DMS153 treated with DMSO at 0.1 percent for 48 hours (cell line): ENCODE results near the gene SPATS2.

Source experiments
- DNase-seq: peaks from one replicate; lab custom pipeline; 2025; ENCODE audit not compliant: unreplicated experiment; lab: John Stamatoyannopoulos, UW

SPATS2 gene

DNA sequence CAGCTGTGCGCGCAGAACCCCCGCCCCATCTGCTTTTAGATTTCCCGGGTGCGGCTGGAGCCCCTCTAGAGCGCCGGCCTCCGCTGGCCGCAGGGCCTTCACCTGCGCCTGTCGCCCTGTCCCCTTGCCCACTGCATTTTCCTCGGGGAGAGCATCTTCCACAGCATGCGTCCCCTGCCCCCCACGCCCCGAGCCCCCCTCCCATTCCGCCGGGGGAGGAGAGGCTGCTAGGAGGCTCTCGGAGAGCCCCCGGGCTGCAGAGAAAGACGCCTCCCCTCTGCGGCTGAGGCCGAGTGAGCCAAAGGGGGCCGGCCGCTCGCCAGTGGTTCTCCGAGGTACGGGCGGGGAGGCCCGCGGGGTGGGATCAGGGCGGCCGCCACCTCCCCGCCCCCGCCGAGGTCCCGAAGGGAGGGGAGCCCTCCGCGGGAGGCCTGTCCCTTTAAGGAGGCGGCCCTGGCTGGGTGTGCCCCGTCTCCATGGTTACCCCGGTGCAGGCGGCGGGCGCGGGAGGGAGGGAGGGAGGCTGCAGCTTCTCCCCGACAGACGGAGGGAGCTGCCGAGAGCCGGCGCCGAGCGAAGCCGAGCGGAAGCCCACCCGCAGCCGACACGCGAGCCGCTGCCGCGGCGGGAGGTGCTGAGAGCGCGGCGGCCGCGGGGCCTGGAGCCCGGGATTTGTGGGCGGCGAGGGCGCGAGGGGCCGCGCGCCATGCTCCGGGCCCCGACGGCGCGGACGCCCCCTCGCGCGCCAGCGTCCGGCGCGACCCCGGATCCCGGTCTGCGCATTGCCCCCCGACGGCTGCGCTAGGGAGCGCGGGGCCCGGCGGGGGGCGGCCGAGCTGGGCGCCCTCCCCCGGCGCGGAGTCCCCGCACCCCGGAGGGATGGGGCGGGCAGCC lies 171.5 kb downstream of the SPATS2 start, which contains the start of gene KCNH3:
Gene KCNH3 (plus strand): TSS at position 521 of the 894 bp plus-strand sequence. CDS start 387 bp downstream, outside the sequence.
- peak; percentile 9 for DNase-seq

DNA sequence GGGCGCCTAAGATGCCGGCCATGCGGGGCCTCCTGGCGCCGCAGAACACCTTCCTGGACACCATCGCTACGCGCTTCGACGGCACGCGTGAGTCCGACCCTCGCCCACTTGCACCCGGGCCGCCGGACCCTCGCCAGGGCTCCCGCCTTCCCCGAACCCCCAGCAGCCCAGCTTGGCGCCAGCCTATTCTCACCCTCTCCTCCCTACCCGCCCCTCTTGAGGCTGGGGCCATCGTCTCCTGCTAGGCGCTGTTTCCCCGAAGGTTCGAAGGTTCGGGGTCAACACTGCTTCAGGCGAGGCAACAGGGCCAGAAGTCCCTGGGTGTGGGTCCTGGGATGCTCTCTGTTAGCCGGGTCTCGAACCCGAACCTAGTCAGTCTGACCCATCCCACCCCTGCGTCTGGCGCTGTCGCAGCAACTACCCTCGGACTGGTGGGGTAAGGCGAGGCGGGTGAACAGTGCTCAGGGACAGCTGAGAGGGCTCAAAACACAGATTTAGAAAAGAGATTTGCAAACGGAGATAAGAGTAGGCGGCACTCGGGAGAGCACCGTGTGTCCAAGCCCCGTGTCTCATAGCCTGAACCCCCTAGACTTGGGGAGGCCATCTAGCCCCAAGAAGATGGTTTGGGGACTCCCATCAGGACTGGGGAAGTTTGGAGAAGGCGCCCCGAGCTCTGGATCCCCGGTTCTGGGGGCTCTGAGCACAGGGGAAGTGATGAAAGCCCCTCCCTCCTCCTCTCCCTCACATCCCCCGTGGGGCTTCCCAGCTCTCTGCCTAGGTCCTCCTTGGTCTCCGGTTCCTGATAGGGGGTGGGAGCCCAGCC lies 172.4 kb downstream of the SPATS2 start:
- DNase-seq, result no peak

DNA sequence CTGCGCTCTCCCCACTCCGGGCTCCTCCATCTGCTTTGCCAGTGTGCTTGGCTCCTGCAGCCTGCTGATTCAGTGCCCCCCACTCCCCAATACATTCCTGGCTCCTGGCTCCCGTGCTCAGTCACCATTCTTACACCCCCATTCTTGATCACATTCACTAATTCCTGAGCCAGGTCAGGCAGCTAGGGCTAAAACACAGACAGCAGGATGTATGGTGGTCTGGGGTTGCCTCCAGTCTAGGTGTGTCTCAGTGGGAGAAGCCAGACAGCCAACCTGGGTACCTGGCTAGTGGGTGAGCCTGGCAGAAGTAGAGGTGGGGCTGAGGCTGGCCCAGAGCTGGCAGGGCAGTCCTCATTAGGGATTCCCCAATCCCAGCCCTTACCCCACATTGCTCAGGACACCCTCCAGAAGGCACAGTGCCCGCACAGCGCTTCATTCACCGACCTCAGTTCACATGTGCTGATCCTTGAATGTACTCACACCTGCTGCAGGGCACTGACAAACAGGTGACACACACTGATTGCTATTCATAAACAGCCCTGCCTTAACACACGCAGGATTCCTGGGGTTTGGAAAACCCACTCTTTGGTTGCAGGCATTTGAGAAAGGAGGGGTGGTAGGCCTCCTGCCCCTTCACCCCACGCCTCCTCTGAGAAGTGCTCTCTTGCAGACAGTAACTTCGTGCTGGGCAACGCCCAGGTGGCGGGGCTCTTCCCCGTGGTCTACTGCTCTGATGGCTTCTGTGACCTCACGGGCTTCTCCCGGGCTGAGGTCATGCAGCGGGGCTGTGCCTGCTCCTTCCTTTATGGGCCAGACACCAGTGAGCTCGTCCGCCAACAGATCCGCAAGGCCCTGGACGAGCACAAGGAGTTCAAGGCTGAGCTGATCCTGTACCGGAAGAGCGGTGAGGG lies 173.2 kb downstream of the SPATS2 start:
- DNase-seq, result no peak

DNA sequence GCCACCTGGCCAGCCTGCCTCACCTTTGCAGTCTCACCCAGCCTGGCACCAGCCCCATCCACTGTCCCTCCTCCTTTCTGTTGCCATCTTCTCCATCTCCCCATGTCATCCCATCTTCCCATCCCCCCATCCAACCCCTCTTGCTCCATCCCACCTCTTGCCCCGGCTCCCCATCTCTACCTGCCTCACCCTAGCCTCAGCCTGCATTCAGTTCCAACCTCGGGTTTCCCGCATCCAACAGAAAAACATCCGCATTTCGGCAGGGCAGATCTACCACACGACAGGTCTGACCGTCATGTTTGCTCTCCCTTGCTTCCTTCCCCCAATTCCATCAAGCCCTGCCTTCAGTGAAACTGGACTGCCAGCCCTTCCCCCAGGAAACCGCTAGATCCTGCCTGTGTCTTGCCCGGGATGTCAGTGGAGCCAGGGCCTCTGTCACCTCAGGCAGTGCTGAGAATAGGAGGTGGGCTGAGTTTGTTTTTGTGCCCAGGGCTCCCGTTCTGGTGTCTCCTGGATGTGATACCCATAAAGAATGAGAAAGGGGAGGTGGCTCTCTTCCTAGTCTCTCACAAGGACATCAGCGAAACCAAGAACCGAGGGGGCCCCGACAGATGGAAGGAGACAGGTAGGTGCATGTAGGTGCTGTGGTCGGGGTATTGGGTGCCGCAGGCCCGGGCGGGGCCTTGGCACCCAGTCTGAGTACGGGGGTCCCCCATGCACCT lies 174.0 kb downstream of the SPATS2 start:
- no peak for DNase-seq

- no peak for DNase-seq
Measured at GRCh38 chr12:49541911-49542505, 174.7 kb downstream of the SPATS2 start.

- DNase-seq, result no peak
Measured at GRCh38 chr12:49542592-49543160, 175.4 kb downstream of the SPATS2 start.

GRCh38 chr12:49543221-49543913 lies 176.1 kb downstream of the SPATS2 start:
- no peak for DNase-seq

DNA sequence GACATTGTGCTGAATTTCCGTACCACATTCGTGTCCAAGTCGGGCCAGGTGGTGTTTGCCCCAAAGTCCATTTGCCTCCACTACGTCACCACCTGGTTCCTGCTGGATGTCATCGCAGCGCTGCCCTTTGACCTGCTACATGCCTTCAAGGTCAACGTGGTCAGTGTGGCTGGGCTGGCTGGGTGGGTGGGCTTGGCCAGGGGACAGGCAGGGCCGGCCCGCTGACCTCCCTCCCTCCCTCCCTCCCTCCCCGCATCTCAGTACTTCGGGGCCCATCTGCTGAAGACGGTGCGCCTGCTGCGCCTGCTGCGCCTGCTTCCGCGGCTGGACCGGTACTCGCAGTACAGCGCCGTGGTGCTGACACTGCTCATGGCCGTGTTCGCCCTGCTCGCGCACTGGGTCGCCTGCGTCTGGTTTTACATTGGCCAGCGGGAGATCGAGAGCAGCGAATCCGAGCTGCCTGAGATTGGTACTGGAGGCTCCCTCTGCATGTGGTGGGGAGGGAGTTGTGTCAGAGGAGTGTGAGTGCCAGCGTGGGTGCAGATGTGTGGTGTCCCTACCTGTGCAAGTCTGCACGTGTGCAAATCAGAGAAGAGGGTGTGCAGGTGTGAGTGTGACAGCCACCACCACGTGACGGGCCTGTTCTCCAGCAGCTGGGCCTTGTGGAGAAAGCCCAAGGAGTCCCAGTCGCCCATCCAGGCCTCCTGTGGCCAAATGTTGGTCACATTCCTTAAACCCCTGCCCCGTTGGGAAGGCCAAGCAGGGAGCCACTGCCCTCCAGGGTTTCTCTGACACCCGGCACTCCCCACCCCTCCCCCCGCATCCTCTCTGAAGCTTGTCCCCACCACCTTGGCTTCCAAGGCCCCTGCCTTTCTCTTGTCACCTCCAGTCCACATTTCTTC lies 176.9 kb downstream of the SPATS2 start:
- DNase-seq, result no peak

GRCh38 chr12:49545815-49546214 lies 178.6 kb downstream of the SPATS2 start:
- DNase-seq, result no peak

DNA sequence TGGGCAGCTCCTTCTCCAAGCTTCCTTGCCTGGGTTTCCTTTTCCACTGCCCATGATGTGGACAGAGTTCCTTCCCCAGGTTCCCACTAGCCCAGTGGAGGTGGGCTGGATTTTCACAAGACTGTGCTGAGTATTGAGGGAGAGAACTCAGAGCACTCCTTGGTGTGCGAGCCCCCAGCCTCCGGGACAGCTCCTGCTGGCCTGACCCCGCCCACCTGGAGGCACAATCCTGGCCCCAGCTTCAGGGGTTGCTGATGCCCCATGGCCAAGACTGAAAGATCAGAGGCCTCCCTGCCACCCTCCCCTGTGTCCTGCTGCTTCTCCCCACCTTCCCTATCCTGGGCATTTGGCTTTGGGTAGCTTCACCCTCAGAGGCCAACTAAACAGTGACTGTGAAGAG lies 179.2 kb downstream of the SPATS2 start:
- no peak for DNase-seq

DNA sequence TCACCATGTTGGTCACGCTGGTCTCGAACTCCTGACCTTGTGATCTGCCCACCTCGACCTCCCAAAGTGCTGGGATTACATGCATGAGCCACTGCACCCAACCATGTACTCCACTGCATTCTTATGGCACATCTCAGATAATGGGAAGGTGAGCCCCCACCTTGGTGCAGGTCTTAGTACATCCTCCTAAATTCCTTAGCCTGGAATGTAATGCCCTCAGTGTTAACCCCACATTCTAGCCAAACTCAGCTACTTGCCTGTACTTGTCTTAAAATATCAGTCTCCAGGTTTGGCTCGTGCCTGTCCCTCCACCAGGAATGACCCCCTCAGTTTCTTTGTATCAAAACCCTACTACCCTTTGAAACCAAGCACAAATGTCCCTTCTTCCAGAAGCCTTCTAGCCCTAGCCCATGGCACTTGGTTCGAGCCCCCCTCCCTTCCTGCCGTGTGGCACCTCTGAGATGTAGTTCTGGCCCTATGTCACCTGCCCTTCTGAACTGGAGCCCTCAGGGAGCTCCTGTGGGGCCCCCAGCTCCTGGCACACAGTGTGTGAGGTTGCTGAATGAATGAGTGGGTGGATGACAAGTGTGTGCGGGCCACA lies 179.9 kb downstream of the SPATS2 start:
- DNase-seq, result no peak

DNA sequence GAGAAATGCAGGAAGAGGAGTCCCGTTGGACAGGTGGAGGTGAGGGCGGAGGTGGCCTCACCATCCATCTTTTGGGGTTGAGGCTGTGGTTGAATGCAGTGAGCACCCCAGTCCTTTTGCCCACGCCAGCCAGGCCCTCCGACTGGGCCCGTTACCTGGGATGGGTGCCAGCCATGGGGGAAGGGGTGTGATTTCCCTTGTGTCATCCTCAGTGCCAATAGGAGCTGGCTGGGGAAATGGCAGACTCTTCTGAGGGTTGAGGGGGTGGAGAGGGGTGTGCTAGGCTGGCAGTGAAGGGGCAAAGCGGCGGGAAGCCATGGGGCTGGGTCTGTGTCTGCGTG lies 181.2 kb downstream of the SPATS2 start:
- DNase-seq, result no peak

DNA sequence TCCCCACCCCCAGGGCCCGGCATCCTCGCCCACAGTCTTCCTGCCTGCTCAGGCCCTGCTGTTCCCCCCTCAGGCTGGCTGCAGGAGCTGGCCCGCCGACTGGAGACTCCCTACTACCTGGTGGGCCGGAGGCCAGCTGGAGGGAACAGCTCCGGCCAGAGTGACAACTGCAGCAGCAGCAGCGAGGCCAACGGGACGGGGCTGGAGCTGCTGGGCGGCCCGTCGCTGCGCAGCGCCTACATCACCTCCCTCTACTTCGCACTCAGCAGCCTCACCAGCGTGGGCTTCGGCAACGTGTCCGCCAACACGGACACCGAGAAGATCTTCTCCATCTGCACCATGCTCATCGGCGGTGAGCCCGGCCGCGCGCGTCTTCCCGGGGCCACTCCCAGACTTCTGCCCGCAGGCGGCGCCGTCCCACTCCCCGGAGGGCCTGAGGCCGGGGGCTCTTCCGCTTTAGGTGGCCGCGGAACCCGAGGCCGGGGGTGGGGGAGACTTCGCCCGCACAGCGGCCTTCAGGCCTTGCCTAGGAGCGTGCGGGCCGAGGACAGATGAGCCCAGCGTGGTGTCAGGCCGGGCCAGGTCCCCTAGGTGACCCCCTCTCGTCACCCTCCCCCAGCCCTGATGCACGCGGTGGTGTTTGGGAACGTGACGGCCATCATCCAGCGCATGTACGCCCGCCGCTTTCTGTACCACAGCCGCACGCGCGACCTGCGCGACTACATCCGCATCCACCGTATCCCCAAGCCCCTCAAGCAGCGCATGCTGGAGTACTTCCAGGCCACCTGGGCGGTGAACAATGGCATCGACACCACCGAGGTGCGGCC lies 181.8 kb downstream of the SPATS2 start:
- peak; percentile 25 for DNase-seq

DNA sequence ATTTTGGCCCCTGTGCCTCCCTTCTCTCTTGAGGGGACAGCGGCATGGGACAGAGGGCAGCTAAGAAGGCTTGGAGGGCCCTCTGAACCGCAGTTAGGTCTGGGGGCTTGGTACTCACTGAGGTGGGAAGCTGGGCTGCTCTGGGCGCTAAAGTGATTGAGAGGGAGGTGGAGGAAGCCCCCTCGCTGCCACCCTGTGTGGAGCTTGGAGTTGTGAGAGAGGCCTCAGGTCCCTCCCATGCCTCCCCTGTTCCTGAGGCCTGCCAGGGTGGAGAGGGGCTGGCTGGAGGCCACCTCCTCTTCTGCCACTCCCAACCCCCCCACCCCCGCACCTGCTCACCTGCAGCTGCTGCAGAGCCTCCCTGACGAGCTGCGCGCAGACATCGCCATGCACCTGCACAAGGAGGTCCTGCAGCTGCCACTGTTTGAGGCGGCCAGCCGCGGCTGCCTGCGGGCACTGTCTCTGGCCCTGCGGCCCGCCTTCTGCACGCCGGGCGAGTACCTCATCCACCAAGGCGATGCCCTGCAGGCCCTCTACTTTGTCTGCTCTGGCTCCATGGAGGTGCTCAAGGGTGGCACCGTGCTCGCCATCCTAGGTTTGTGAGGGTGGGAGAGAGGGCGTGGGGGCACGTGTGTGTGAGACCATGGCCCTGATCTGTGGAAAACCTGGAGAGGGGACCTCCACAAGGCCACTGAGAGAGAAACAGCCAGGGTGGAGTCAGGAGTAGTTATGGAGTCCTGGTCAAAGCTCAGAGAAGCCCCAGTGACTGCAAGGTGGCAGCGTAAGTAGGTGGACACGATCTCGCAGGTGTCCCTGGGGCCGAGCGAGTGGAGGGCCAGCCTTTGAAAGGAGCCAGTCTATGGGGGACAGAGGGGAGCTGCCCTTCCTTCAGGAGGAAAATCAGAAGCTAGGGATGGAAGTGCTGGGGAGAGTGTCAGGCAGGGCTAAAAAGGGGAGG lies 182.8 kb downstream of the SPATS2 start:
- DNase-seq, result peak; percentile 47

GRCh38 chr12:49550693-49551252 lies 183.5 kb downstream of the SPATS2 start:
- DNase-seq, result no peak
